ENCODE measurements around the gene SAMD14. TPM values are rescaled to one million over a fixed set of nuclear protein-coding genes. Genes with fewer than 3 reads are reported as not detected.

Gene SAMD14
- total and polyA plus RNA-seq, 12 donors, result 1.5 to 3.8 (median 2.0) TPM

DNA sequence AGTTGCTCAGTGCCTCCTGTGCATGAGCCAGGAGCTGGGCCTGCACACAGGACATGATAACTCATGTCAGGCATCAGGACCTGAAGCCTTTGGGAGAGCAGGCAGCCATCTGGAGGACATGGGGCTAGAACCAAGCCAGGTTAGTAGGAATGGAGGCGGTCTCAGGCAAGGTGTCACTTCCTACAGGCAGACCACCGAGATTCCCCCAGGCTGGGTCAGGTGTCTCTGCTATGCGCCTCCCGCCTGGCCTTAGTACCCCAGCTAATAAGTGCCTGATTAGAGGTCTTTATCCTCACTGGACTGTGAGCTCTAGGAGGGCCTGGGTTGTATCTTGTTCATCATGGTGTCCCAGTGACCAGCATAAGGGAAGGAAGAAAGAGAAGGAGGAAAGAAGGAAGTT, 15.6 kb downstream of the SAMD14 start:
- H3K4me1 ChIP-seq, result peaks cover 29 to 79% (median 44%) of the 10 kb centered on the region in 9 donors
- no peak overlapping the region for H3K4me3 ChIP-seq
- TF ChIP-seq, protein P1, sequence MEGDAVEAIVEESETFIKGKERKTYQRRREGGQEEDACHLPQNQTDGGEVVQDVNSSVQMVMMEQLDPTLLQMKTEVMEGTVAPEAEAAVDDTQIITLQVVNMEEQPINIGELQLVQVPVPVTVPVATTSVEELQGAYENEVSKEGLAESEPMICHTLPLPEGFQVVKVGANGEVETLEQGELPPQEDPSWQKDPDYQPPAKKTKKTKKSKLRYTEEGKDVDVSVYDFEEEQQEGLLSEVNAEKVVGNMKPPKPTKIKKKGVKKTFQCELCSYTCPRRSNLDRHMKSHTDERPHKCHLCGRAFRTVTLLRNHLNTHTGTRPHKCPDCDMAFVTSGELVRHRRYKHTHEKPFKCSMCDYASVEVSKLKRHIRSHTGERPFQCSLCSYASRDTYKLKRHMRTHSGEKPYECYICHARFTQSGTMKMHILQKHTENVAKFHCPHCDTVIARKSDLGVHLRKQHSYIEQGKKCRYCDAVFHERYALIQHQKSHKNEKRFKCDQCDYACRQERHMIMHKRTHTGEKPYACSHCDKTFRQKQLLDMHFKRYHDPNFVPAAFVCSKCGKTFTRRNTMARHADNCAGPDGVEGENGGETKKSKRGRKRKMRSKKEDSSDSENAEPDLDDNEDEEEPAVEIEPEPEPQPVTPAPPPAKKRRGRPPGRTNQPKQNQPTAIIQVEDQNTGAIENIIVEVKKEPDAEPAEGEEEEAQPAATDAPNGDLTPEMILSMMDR (IDR thresholded peaks at IDR 0.05), result no peak
- no peaks in the 10 kb centered on the region for H3K9me3 ChIP-seq
- H3K27ac ChIP-seq, result peak overlapping the region in 5 of 10 donors; percentile 91 to 98 (median 95)
- DNase-seq (no peak), ATAC-seq (no peak)
- peaks cover 0 to 45% (median 0%) of the 10 kb centered on the region in 7 donors for H3K27me3 ChIP-seq
- H3K36me3 ChIP-seq, result peaks cover 0 to 15% (median 9%) of the 10 kb centered on the region in 9 donors
- intact Hi-C loops (cut with DNase I), result loop anchor here in 3 of 10 donors (5.0 to 10.0 kb wide), 2 partner anchors 50 to 53 kb away; partner anchors contain the start of gene SGCA (in 3 of the 3)
- 83 to 88% methylated on average over 4 of the region's 4 CpGs for WGBS, 2 donors

DNA sequence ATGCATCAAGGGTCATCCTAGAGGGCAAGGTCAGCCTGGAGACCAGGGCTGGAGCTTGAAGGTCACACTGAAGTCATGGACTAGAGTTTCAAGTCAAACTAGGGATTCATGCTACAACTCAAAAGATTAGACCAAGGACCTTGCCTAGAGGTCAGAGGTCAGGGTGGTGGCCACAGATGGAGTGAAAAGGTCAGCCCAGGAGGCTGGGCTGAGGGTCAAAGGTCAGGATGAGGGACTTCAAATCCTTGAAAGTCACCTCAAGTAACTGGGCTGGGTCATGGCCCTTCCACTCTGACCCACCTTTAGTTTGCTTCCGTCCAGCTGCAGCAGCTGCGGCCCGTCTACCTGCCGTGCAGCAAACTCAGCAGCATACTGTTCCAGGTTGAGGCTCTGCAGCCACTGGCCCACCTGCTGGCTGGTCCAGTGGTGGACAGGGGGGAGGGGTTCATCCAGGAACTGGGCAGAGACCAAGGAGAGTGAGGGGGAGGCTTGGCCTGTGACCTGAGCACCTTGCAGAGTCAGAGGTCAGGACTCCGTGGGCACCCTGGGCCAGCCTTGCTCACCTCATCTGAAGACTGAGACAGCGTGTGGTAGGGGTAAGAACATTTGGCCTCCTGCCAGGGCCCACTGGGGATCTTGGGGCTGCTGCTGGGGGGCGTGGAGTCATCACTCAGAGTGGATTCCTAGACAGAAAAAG, 16.2 kb downstream of the SAMD14 start:
- TF ChIP-seq, protein P1 (IDR thresholded peaks at IDR 0.05), result no peak
- no peak for DNase-seq
- H3K27ac ChIP-seq, result peak overlapping the region; percentile 87 to 99 (median 95)
- peaks cover 29 to 79% (median 44%) of the 10 kb centered on the region in 9 donors for H3K4me1 ChIP-seq
- WGBS, 2 donors, result 85 to 87% methylated on average over 7 of the region's 7 CpGs
- intact Hi-C loops (cut with DNase I), result loop anchor here in 3 of 10 donors (5.0 to 10.0 kb wide), 2 partner anchors 51 to 54 kb away; partner anchors contain the start of gene SGCA (in 3 of the 3)
- no peak for ATAC-seq
- peaks cover 0 to 22% (median 12%) of the 10 kb centered on the region in 9 donors for H3K36me3 ChIP-seq
- no peak overlapping the region for H3K4me3 ChIP-seq
- no peaks in the 10 kb centered on the region for H3K9me3 ChIP-seq
- peaks cover 0 to 39% (median 0%) of the 10 kb centered on the region in 7 donors for H3K27me3 ChIP-seq

DNA sequence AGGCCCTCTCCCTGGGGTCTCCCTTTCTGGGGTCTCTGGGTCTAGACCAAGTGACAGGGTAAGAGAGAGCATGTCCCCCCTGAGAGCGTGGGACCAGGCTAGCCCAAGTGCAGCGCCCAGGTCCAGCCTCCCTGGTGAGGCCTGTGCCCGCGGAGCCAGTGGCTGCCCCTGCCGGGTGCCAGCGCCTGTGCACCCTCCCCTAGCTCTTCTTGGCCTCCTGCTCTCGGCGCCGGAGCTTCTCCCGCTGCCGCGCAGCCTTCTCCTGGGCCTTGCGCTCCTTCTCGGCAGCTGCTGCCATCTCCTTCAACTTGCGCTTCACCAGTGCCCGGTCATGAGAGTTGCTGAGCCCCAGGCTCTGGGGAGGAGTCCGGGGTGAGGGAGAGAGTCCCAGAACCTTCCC, 17.3 kb downstream of the SAMD14 start:
- Histone ChIP-seq H3K36me3 (peaks cover 0 to 32% (median 12%) of the 10 kb centered on the region in 9 donors), H3K9me3 (no peaks in the 10 kb centered on the region), H3K4me1 (peaks cover 28 to 79% (median 44%) of the 10 kb centered on the region in 9 donors), H3K27me3 (peaks cover 0 to 28% (median 0%) of the 10 kb centered on the region in 7 donors), H3K4me3 (no peak overlapping the region), H3K27ac (peak overlapping the region; percentile 87 to 99 (median 95))
- ATAC-seq (peak in 7 of 8 donors; percentile 9 to 36 (median 26)), DNase-seq (peak in 1 of 2 donors; percentile 50)
- TF ChIP-seq, protein P1 (IDR thresholded peaks at IDR 0.05), result peak in 1 of 9 donors; percentile 18
- WGBS, 2 donors, result 66 to 73% methylated on average over 17 of the region's 17 CpGs
- intact Hi-C loops (cut with DNase I), result loop anchor here in 3 of 10 donors (5.0 to 10.0 kb wide), 2 partner anchors 52 to 55 kb away; partner anchors contain the start of gene SGCA (in 3 of the 3)
